Subcutaneous adipose tissue (tissue), 4 donors: ENCODE measurements around the gene PCDHA1. TPM values are rescaled to one million over a fixed set of nuclear protein-coding genes. Genes with fewer than 3 reads are reported as not detected.

Source experiments
- CTCF ChIP-seq: fragments of 450-650 bp; IDR thresholded peaks from one replicate; pipeline ENCODE4 v1.5.1; 2016; ENCODE audit warnings: low read depth, mild to moderate bottlenecking, control low read depth, antibody characterized with exemption, moderate library complexity
- total RNA-seq, 4 donors: library from RNA; depleted of rRNA; stranded (reverse); fragments of >200 nt; gene quantifications; one replicate each; pipeline ENCODE4 v1.1.0, GENCODE V29; 2016

Gene PCDHA1
- total RNA-seq, 4 donors from 2014 or later, result not detected

DNA sequence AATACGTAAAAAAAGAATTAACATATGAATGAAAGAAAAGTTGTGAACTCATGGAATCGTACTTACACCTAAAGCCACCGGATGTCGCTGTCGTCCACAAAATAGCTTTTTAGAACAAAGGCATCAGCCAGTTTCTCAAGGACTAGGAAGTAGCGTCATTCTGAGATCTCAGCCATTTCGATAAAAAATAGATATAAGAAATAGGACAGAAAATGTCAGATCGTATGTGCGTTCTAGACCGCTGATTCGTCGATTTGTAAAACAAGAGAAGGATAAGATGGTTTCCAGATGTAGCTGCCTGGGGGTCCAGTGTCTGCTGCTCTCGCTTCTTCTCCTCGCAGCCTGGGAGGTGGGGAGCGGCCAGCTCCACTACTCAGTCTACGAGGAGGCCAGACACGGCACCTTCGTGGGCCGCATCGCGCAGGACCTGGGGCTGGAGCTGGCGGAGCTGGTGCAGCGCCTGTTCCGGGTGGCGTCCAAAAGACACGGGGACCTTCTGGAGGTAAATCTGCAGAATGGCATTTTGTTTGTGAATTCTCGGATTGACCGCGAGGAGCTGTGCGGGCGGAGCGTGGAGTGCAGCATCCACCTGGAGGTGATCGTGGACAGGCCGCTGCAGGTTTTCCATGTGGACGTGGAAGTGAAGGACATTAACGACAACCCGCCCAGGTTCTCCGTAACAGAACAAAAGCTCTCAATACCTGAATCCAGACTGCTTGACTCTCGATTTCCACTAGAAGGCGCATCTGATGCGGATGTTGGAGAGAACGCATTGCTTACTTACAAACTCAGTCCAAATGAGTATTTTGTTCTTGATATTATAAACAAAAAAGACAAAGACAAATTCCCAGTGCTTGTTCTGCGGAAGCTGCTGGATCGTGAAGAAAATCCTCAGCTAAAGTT is 70.1 kb downstream of the PCDHA1 start, which contains the start of gene PCDHA10:
TSS of gene PCDHA10 (plus strand) at position 126 of the 903 bp plus-strand sequence. CDS start at position 278, 152 bp downstream.
- TF ChIP-seq CTCF, result no peak

- TF ChIP-seq CTCF, result no peak
Measured at GRCh38 chr5:140857177-140857986, 71.4 kb downstream of the PCDHA1 start.

DNA sequence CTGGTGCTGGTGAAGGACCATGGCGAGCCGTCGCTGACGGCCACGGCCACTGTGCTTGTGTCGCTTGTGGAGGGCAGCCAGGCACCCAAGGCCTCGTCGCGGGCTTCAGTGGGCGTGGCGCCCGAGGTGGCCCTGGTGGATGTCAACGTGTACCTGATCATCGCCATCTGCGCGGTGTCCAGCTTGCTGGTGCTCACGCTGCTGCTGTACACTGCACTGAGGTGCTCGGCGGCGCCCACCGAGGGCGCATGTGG is 72.0 kb downstream of the PCDHA1 start:
- TF ChIP-seq CTCF, result no peak

DNA sequence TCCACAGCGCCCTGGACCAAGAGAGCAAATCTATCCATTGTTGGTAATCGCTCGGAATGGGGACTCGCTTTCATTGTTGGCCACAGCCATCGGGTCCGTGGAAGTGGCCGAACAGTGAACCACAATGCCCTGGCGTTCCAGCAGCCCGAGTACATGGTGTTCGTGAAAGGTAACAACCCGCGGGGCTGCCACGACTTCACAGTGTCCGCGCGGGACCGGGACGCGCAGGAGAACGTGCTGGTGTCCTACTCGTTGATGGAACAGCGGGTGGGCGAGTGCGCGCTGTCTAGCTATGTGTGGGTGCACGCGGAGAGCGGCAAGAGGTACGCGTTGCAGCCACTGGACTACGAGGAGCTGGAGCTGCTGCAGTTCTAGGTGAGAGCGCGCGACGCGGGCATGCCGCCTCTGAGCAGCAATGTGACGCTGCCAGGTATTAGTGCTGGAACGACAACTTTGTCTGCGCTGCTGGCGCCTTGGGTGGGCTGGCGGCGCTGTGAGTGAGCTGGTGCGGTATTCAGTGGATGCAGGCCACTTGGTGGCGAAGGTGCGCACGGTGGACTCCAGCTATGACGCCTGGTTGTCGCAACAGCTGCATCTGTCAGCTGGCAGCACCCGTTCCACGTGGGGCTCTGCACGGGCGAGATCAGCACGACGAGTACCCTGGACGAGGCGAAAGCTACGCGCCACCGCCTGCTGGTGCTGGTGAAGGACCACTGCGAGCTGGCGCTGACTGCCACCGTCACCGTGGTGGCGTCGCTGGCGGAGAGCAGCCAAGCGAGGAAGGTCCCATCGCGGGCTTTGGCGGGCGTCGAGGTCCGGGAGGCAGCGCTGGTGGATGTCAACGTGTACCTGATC is 76.7 kb downstream of the PCDHA1 start:
- TF ChIP-seq CTCF, result no peak

GRCh38 chr5:140868721-140869554 is 83.0 kb downstream of the PCDHA1 start, which contains the start of gene PCDHA11:
Gene PCDHA11, plus strand, starts transcription at chr5:140868957. Its CDS starts 147 bp downstream, at chr5:140869104.
- no peak for TF ChIP-seq CTCF

GRCh38 chr5:140869555-140869886 is 83.6 kb downstream of the PCDHA1 start:
- no peak for TF ChIP-seq CTCF
